K562 (cell line): ENCODE results near the gene BMP2K. TPM values are rescaled to one million over a fixed set of nuclear protein-coding genes. Genes with fewer than 3 reads are reported as not detected.
A peak's percentile ranks its signal among the peaks of the same experiment; 100 is the strongest.

Source experiments
- AFF4 ChIP-seq: sonication (generic); formaldehyde crosslinking; IDR thresholded peaks from 2 replicates; pipeline ENCODE4 v1.8.0; 2023; ENCODE audit warnings: mild to moderate bottlenecking, missing genetic modification reagents
- BCOR ChIP-seq: fragments of 450-650 bp; IDR thresholded peaks from 2 replicates; pipeline ENCODE4 v1.6.1; 2016
- BHLHE40 ChIP-seq: IDR thresholded peaks from 2 replicates; pipeline ENCODE4 v1.6.1; 2011; ENCODE audit warnings: low read length, improper control_type of control experiment
- CBFB ChIP-seq: sonication (generic); formaldehyde crosslinking; IDR thresholded peaks from 2 replicates; pipeline ENCODE4 v1.4.0; 2020; ENCODE audit warnings: mild to moderate bottlenecking, missing genetic modification reagents
- MGA ChIP-seq: fragments of 450-650 bp; IDR thresholded peaks from 2 replicates; pipeline ENCODE4 v1.6.1; 2016; ENCODE audit warnings: mild to moderate bottlenecking, moderate library complexity
- PML ChIP-seq: IDR thresholded peaks from 2 replicates; pipeline ENCODE4 v1.6.1; 2012; ENCODE audit warnings: low read length, inconsistent platforms
- SNIP1 ChIP-seq: fragments of 450-650 bp; IDR thresholded peaks from 2 replicates; pipeline ENCODE4 v1.7.1; 2017; ENCODE audit warnings: low read depth, mild to moderate bottlenecking
- polyA plus RNA-seq, 8 experiments: library from polyadenylated mRNA; depleted of rRNA in 4 of 8; stranded (reverse) in 5 of 8; unstranded in 3 of 8; fragments of >200 nt; fragmentation: Nextera tagmentation in 2 of 8; fragmentation: Illumina TruSeq in 1 of 8; extraction: Ambion mirVana in 2 of 8; extraction: Trizol in 1 of 8; gene quantifications; 2 replicates each; pipeline versions ENCODE4 v1.2.1 to v1.2.3, GENCODE V29; 2011 to 2014; ENCODE audit warnings: inconsistent platforms in 1 of 8, missing spikeins in 1 of 8
- total RNA-seq, 7 experiments: library from RNA; depleted of rRNA in 6 of 7; stranded (reverse); fragments of >200 nt in 6 of 7; fragmentation: Illumina TruSeq in 2 of 7; extraction: Trizol in 2 of 7; gene quantifications; 2 replicates each; pipeline versions ENCODE4 v1.2.1 to v1.2.3, GENCODE V29; 2011 to 2021; ENCODE audit warnings: low replicate concordance in 1 of 7
- TF ChIP-seq, protein P1 (sequence below): fragments of 450-650 bp; IDR thresholded peaks from 2 replicates; pipeline ENCODE4 v1.6.1; 2018; ENCODE audit warnings: mild to moderate bottlenecking, low read depth; ENCODE audit not compliant: partially characterized antibody

BMP2K gene
- total and polyA plus RNA-seq, 9 of the 15 experiments (the other 6 are each of a cell fraction or from before 2014, with no cell fraction given), result 17.0 to 217 (median 104) TPM

DNA sequence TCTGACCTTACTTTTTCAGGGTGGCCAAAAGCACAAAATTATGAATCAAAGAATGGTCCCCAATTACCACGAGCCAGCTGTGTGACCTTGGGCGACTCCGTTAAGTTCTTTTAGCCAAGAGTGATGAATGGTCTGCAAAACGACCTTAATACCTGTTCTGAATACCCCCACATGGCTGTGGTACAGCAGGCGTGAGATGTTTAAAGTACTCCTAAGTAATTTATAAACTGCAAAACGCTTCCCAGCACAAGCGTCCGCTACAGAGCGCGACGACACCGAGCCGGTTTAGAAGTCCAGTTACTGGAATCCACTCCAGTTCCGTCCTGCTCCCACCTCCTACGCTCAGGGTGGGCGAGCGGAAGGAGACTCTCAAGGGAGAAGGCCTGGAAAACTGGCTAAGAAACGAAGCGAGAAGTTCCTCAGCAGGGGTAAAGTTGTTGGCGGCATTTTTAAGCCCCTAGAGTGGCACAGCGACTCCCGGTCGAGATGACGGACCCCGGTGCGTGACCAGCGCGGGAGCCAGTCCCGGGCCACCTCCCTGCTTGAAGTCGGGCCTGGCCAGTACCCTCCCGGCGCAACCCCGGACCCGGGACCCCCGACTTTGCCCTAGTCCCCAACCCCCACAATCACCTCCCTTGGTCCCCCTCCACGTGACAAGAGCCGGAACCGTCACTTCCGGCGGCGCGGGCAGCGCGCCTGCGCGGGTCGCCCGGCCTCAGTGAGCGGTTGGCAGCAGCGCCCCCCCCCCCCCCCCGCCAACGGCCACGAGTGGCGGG is 659 bp upstream of the BMP2K start (continued):
- TF ChIP-seq MGA, result peak; percentile 68
- TF ChIP-seq, protein P1, sequence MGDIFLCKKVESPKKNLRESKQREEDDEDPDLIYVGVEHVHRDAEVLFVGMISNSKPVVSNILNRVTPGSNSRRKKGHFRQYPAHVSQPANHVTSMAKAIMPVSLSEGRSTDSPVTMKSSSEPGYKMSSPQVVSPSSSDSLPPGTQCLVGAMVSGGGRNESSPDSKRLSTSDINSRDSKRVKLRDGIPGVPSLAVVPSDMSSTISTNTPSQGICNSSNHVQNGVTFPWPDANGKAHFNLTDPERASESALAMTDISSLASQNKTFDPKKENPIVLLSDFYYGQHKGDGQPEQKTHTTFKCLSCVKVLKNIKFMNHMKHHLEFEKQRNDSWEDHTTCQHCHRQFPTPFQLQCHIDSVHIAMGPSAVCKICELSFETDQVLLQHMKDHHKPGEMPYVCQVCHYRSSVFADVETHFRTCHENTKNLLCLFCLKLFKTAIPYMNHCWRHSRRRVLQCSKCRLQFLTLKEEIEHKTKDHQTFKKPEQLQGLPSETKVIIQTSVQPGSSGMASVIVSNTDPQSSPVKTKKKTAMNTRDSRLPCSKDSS, result no peak
- no peak for TF ChIP-seq CBFB
- peak; percentile 67 for TF ChIP-seq BHLHE40
- 0 out of 2 replicates have a peak, but pooled peaks have one; percentile 59 for TF ChIP-seq AFF4
- TF ChIP-seq SNIP1, result no peak
- peak; percentile 51; the same call in 1 of the 2 replicates for TF ChIP-seq PML
- TF ChIP-seq BCOR, result no peak
